ENCODE measurements around the gene LFNG.

Gene LFNG

GRCh38 chr7:2504128-2504888, 15.3 kb upstream of the LFNG start:
- no peak for DNase-seq

GRCh38 chr7:2504889-2505375, 14.6 kb upstream of the LFNG start:
- no peak for DNase-seq

- DNase-seq = no peak
Observed at GRCh38 chr7:2505401-2505800, 14.2 kb upstream of the LFNG start.

GRCh38 chr7:2507208-2507916, 12.2 kb upstream of the LFNG start:
- DNase-seq = no peak

GRCh38 chr7:2507917-2508306, 11.7 kb upstream of the LFNG start:
- no peak for DNase-seq

- no peak for DNase-seq
Observed at GRCh38 chr7:2508327-2509215, 11.0 kb upstream of the LFNG start.

- no peak for DNase-seq
Observed at GRCh38 chr7:2509298-2509906, 10.2 kb upstream of the LFNG start.

GRCh38 chr7:2510130-2510776, 9.3 kb upstream of the LFNG start:
- DNase-seq = no peak

GRCh38 chr7:2510909-2511768, 8.4 kb upstream of the LFNG start:
- peak; percentile 71 for DNase-seq

GRCh38 chr7:2511769-2512168, 7.8 kb upstream of the LFNG start:
- DNase-seq = no peak

- no peak for DNase-seq
Observed at GRCh38 chr7:2512179-2512661, 7.4 kb upstream of the LFNG start.

- DNase-seq = no peak
Observed at GRCh38 chr7:2512713-2513112, 6.9 kb upstream of the LFNG start.

GRCh38 chr7:2513702-2514101, 5.9 kb upstream of the LFNG start:
- DNase-seq = no peak

- DNase-seq = no peak
Observed at GRCh38 chr7:2514473-2515423, 4.8 kb upstream of the LFNG start.

- no peak for DNase-seq
Observed at GRCh38 chr7:2515424-2516193, 4.0 kb upstream of the LFNG start.

- DNase-seq = no peak
Observed at GRCh38 chr7:2516194-2516555, 3.4 kb upstream of the LFNG start.

GRCh38 chr7:2517026-2517425, 2.5 kb upstream of the LFNG start:
- DNase-seq = no peak

GRCh38 chr7:2517678-2518507, 1.7 kb upstream of the LFNG start:
- DNase-seq = no peak

Data from NCI-H345 (cell line).